ENCODE results near the gene PHYH.
"Not testable (repeated sequence)": the region's sequence is repeated elsewhere in the genome, so short reads cannot be mapped to it uniquely, and the experiment has no call there.

PHYH gene

DNA sequence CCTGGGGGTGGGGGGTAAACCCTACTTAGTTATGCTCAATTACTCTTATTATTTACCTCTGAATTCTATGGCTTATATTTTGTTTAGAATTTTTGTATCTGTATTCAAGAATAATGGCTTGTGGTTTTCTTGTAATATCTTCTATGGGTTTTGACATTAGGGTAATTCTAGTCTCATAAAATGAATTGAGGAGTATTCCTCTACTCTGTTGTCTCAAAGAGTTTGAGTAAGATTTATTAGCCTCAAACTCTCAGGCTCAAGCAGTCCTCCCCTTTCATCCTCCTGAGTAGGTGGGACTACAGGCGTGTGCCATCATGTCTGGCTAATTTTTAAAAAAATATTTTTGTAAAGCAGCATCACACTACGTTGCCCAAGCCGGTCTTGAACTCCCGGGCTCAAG lies 46.1 kb downstream of the PHYH start:
- DNase-seq (ENCODE audit: extremely low read depth, low read depth): no peak
- TF ChIP-seq, protein P1, sequence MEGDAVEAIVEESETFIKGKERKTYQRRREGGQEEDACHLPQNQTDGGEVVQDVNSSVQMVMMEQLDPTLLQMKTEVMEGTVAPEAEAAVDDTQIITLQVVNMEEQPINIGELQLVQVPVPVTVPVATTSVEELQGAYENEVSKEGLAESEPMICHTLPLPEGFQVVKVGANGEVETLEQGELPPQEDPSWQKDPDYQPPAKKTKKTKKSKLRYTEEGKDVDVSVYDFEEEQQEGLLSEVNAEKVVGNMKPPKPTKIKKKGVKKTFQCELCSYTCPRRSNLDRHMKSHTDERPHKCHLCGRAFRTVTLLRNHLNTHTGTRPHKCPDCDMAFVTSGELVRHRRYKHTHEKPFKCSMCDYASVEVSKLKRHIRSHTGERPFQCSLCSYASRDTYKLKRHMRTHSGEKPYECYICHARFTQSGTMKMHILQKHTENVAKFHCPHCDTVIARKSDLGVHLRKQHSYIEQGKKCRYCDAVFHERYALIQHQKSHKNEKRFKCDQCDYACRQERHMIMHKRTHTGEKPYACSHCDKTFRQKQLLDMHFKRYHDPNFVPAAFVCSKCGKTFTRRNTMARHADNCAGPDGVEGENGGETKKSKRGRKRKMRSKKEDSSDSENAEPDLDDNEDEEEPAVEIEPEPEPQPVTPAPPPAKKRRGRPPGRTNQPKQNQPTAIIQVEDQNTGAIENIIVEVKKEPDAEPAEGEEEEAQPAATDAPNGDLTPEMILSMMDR (IDR thresholded peaks at IDR 0.05; ENCODE audit: low read depth, low read length): no peak

DNA sequence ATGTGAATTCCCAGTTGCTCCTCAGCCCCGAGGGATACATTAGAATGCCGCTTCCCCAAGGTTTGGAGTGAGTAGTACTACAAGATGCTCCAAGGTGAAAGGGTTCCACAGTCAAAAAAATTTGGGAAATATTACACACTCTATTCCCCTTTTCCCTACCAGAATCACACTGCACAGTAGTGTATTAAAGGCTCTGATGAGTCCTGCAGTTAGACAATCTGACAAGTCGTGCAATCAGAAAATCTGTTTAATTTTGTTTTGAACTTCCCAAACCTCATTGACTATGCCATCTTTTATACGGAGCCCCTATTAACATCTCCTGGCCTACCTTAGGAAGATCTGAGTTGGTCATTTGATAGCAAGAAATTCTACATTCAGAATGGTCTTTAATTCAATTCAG lies 52.1 kb downstream of the PHYH start:
- DNase-seq (ENCODE audit: extremely low read depth, low read depth): no peak
- TF ChIP-seq, protein P1 (IDR thresholded peaks at IDR 0.05; ENCODE audit: low read depth, low read length): no peak

DNA sequence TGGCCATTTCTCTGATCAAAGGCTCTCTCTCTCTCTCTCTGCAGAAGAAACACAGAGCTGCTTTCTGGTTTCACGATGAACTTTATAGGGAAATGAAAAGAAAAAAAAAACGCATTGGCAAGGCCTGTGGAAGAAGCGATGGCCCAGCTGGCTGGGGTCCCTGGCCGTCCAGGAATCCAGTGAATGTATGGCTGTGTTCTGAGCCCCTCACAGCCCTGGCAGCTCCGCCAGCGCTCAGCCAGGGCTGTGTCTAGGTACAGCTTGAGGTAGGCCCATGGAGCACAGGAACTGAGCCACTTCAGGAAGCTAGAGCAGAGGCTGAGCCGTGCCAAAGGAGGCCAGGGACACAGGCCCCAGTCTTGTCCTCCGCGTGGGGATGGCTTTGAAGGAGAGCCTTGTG lies 52.6 kb downstream of the PHYH start:
- no peak for DNase-seq (ENCODE audit: extremely low read depth, low read depth)
- TF ChIP-seq, protein P1 (IDR thresholded peaks at IDR 0.05; ENCODE audit: low read depth, low read length): no peak

DNA sequence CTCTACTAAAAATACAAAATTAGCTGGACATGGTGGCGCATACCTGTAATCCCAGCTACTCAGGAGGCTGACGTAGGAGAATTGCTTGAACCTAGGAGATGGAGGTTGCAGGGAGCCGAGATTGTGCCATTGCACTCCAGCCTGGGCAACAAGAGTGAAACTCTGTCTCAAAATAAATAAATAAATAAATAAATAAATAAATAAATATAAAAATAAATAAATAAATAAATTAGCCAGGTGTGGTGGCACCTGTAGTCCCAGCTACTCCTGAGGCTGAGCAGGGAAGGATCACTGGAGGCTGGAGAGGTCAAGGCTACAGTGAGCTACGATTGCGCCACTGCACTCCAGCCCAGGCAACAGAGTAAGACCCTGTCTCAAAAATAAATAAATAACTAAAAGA lies 57.6 kb downstream of the PHYH start:
- not testable (repeated sequence) for DNase-seq (ENCODE audit: extremely low read depth, low read depth)

DNA sequence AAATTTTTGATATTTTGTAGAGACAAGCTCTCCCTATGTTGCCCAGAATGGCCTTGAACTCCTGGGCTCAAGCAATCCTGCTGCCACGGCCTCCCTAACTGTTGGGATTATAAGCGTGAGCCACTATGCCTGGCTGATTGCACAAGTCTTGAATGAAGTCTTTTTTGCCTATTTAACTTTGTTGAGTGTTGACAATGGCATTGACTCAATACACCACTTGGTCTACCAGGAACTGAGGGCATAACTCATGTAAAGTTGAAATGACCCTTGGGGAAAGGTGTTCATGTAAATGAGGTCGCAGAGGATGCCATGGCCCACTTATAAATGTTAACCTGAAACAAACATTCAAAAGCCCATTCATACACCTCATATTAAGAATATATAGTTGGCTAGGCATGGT lies 58.3 kb downstream of the PHYH start:
- DNase-seq (ENCODE audit: extremely low read depth, low read depth): no peak
- TF ChIP-seq, protein P1 (IDR thresholded peaks at IDR 0.05; ENCODE audit: low read depth, low read length): no peak

DNA sequence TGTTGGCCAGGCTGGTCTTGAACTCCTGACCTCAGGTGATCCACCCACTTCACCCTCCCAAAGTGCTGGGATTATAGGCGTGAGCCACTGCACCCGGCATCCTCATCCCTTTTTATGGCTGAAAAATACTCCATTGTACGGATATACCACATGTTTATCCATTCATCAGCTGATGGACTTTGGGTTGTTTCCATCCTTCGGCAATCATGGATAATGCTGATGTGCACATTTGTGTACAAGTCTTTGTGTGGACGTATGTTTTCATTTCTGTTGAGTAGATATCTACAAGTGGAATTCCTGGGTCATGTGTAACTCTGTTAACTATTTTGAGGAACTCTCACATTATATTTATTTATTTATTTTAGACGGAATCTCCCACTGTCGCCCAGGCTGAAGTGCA lies 59.9 kb downstream of the PHYH start:
- TF ChIP-seq, protein P1 (IDR thresholded peaks at IDR 0.05; ENCODE audit: low read depth, low read length): no peak
- DNase-seq (ENCODE audit: extremely low read depth, low read depth): no peak

DNA sequence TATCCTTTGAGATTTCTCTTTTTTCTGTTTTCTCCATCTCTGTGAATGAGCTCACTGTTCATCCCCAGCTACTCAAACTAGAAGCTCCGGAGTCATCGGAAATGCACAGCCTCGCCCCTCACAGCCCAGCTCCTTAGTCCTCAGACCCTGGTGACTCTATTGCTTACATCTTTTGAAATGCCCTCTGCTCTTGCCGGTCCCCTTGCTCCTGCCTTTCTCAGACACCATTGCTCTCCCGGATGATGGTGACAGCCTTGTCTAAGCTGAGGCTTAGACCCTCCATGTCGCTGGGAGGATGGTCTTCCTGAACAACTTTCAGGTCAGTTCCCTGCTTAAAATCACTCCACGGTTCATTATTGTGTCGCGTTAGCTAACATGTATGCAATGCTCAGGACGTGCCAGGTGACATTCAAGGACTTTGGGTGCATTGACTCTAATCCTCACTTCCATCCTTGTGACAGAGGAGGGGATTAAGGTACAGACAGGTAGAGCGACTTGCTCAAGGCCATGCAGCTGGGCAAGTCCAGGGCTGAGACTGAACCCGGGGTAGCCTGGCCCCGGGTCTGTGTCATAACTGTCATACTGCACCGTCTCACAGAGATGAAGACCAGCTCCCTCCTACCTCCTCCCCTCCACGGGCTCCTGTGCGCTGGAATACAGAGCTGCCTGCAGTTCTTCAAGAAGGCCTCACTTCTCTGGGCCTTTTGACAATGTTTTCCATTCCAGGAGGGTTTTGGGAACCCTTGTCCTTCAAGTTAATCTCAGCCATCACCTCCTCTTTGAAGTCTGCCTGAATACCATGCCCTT lies 61.4 kb downstream of the PHYH start:
- TF ChIP-seq, protein P1 (IDR thresholded peaks at IDR 0.05; ENCODE audit: low read depth, low read length): no peak
- DNase-seq (ENCODE audit: extremely low read depth, low read depth): no peak

DNA sequence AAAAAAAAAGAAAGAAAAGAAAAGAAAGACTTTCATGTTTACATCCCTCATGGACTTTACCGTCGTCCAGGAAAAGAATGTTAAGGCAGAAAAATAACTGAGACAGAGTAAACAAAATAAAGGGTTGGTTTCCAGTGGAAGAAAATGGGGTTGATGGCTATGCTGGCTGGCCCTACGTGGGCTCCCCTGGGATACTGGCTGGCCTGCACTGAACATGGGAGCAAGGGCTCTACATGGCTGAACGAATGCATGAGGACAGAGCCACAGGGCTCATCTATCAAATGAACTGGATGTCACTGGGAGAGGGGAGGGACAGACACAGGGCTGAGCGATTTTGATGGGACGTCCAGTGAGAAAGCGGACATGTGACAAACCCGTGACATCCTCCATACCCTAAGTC lies 63.2 kb downstream of the PHYH start:
- TF ChIP-seq, protein P1 (IDR thresholded peaks at IDR 0.05; ENCODE audit: low read depth, low read length): no peak
- no peak for DNase-seq (ENCODE audit: extremely low read depth, low read depth)

DNA sequence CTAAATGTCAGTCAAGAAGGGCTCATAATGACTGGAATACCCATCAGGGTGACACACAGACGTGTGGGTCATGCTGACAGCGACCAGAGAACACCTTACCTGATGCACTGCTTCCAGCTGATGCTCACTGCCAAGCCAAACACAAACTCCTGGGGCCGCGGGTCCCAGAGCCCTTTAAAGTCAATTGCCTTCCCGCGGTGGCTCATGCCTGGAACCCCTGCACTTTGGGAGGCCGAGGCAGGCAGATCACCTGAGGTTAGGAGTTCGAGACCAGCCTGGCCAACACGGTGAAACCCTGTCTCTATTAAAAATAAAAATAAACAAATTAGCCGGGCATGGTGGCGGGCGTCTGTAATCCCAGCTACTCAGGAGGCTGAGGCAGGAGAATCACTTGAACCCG lies 65.1 kb downstream of the PHYH start:
- not testable (repeated sequence) for DNase-seq (ENCODE audit: extremely low read depth, low read depth)

All from AG09319 (cell line).